Hematopoietic multipotent progenitor cell treated with erythropoietin and hydrocortisone succinate and interleukin-3 and kit ligand, for 17 days (in vitro differentiated cells): ENCODE results near the gene TNFRSF14.

Experiments used
- DNase-seq: peaks from one replicate; pipeline ENCODE4 v3.0.0-alpha.2; 2015; ENCODE audit warnings: low spot score

TNFRSF14 gene

GRCh38 chr1:2588661-2589430, 32.7 kb downstream of the TNFRSF14 start:
- no peak for DNase-seq

- no peak for DNase-seq
These were observed 33.5 kb downstream of the TNFRSF14 start for GRCh38 chr1:2589431-2590232.

DNA sequence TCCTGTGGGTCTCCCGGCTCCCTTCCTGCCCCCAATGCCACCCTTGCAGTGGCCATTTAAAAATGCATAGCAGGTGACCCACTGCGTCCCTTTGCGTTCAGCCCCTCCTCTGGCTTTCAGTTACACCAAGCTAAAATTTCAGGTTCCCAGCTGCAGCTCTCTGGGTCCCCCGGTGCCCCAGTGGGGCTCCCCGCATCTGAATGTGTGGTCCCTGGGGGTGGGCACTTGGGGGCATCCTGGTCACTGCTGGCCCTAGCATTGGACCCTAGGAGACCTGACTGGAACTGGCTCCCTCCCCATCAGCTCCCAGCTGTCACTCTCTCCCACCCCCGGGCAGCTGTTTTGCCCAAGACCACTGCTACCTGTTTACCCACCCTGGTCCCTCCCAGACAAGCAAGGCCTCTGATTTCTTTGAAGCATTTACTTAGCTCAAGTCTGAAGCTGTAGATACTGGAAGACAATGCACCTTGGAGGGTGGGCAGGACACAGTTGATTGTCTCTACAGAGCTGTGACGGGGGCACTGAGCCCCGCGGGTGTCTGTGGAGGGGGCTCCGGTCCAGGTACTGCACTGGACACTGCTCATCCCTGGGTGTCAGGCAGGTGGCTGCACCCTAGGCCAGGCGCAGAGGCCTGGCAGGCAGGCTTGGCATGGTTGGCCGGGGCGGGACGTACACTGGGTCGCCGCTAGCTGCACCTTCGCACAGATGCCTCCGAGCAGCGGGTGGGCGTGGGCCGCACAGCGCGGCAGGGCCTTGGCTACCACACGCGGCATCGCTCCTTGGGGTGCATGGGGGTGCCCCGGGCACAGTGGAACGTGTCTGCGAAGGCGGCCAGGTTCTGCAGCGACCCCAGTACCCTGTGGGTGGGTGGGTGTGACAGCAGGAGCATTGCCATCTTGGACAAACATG, 34.3 kb downstream of the TNFRSF14 start:
- DNase-seq: no peak

- no peak for DNase-seq
These were observed 35.0 kb downstream of the TNFRSF14 start for GRCh38 chr1:2591233-2591580.

GRCh38 chr1:2591581-2592261, 35.5 kb downstream of the TNFRSF14 start:
- DNase-seq: no peak

- no peak for DNase-seq
These were observed 36.5 kb downstream of the TNFRSF14 start for GRCh38 chr1:2592672-2593071.

GRCh38 chr1:2593251-2593878, 37.2 kb downstream of the TNFRSF14 start:
- no peak for DNase-seq

DNA sequence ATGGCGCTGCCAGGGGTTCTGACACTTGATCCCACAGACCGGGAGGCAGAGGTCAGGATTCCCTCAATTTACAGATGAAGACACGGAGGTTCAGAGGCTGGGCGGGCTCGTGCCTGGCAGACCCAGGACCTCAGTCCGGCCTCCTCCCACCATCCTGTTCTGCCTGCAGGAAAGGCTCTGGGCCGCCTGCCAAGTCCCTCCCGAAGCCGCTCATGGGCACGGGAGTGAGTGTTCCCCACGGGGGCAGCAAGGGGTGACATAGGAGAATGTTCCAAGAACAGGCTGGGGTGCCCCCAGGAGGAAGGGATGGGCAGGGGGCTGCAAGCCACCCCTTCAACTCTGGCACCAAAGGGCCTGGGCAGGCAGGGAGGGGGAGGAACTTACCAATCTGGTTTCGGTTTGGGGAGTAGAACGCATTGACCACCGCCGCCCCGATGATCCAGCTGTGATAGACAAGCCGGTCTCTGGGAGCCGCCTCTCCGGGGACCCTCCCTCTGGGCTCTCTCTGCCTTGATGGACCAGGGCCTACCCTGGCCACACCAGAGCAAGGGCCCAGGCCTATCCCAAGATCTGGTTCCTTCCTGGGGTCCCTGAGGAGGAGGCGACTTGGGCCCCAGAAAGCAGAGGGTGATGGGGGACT, 38.0 kb downstream of the TNFRSF14 start:
- DNase-seq: no peak

- DNase-seq: no peak
These were observed 38.5 kb downstream of the TNFRSF14 start for GRCh38 chr1:2594641-2595131.

DNA sequence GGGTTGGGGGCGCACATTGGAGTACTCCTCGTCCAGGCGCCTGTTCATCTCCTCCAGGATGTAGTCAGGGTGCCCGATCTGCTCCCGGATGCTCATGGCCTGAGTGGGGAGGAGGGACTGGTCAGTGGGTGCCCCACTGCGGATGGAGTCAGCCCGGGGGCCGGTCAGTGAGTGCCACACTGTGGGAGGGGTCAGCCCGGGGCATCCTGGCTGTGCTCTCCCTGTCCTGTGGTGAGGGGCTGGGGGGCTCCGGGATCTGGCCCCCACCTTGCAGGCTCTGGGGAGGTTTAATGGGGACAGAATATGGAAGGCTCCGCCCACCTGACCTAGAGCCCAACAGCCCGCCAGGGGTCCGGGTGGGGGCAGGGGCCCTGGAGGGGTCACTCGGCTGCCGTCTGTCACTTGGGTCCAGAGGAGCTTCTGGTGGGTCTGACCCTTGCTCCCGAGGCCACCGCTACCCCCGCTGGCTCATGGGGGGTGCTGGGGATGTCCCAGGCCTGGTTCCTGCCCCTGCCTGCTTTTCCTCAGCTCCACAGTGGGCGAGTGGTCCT, 39.2 kb downstream of the TNFRSF14 start:
- no peak for DNase-seq

GRCh38 chr1:2595812-2596529, 39.8 kb downstream of the TNFRSF14 start:
- DNase-seq: no peak

GRCh38 chr1:2596530-2597333, 40.6 kb downstream of the TNFRSF14 start:
- no peak for DNase-seq

- DNase-seq: no peak
These were observed 41.5 kb downstream of the TNFRSF14 start for GRCh38 chr1:2597441-2598328.

- no peak for DNase-seq
These were observed 42.3 kb downstream of the TNFRSF14 start for GRCh38 chr1:2598329-2598931.

DNA sequence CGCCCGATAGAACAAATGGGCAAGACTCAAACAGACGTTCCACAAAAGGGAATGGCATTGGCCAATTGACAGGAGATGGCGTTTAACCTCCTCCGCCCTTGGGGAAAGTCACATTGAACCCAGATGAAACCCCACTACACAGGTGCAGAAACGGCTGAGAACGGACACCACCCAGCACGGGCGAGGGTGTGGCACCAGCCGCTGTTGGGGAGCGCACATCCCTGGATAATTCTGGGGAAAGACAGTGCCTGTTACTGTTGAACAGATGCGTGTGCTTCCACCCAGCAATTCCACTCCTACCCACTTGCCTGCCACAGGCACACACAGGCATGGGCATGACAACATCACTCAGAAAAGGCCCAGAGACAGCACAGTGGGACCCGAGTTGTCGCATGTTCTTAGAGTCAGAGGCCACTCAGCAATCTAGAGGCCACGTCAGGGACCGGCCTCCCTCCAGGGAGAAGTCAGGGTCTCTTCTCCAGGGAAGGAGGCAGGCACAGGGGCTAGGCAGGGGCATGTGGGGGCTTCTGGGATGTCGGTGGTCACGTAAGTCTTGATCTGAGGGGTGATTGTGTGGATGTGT, 45.6 kb downstream of the TNFRSF14 start:
- no peak for DNase-seq

DNA sequence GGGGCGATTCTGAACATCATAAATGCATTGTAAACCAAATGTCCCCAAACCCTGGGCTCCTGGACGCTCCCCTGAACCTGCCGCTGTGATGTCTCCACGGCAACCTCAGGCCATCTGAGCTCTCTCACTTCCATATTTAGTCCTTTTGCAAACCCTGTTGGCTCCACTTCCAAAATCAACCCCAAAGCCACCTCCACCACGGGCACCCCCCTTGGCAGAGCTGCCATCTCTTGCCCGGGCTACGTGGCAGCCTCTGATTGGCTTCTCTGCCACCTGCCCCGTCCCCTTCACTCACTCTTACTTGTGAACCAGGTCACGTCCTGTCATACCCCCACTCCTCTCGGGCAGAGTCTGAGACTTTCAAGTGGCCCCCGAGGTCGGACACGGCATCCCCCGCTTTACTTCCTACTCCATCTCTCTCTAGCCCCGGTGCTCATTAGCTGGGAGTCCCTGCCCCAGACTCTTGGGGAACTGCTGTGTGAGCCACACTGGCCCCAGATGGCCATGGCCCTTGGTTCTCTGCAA, 46.2 kb downstream of the TNFRSF14 start:
- no peak for DNase-seq
